Karpas-422 (cell line): ENCODE data around the gene VDAC2. TPM values are rescaled to one million over a fixed set of nuclear protein-coding genes. Genes with fewer than 3 reads are reported as not detected.

Source experiments
- DNase-seq: peaks from one replicate; pipeline ENCODE4 v3.0.0-alpha.2; 2015
- H2AFZ ChIP-seq: fragments of 200-600 bp; sonication (generic); 2 replicates; pipeline ENCODE4 v1.6.1; 2014; ENCODE audit warnings: antibody characterized with exemption, low read length, mixed read lengths
- H3K27ac ChIP-seq: fragments of 200-600 bp; sonication (generic); 2 replicates; pipeline ENCODE4 v1.5.1; 2014; ENCODE audit warnings: mild to moderate bottlenecking, low read length, moderate library complexity
- H3K27me3 ChIP-seq: fragments of 200-600 bp; sonication (generic); 2 replicates; pipeline ENCODE4 v1.6.1; 2014; ENCODE audit warnings: low read length, mixed read lengths
- H3K36me3 ChIP-seq: fragments of 200-600 bp; sonication (generic); 2 replicates; pipeline ENCODE4 v1.6.1; 2014; ENCODE audit warnings: low read length, mixed read lengths; ENCODE audit not compliant: insufficient read depth
- H3K4me1 ChIP-seq: fragments of 200-600 bp; sonication (generic); 2 replicates; pipeline ENCODE4 v1.6.1; 2014; ENCODE audit warnings: mild to moderate bottlenecking, low read length, mixed read lengths
- H3K4me2 ChIP-seq: fragments of 200-600 bp; sonication (generic); 2 replicates; pipeline ENCODE4 v1.6.1; 2014; ENCODE audit warnings: low read length, low read depth, mild to moderate bottlenecking; ENCODE audit not compliant: poor library complexity, severe bottlenecking
- H3K4me3 ChIP-seq: fragments of 200-600 bp; sonication (generic); 2 replicates; pipeline ENCODE4 v1.5.1; 2014; ENCODE audit warnings: mild to moderate bottlenecking, antibody characterized with exemption, low read length, mixed read lengths
- H3K79me2 ChIP-seq: fragments of 200-600 bp; sonication (generic); 2 replicates; pipeline ENCODE4 v1.6.1; 2014; ENCODE audit warnings: mild to moderate bottlenecking, low read length, mixed read lengths
- H3K9ac ChIP-seq: fragments of 200-600 bp; sonication (generic); 2 replicates; pipeline ENCODE4 v1.6.0; 2014; ENCODE audit warnings: low read length
- H3K9me2 ChIP-seq: fragments of 200-600 bp; sonication (generic), shearing (Covaris generic); replicated peaks from 2 replicates; pipeline ENCODE4 v1.6.0; 2014; ENCODE audit warnings: mild to moderate bottlenecking, low read length, moderate library complexity; ENCODE audit not compliant: insufficient read depth
- H3K9me3 ChIP-seq: fragments of 300-700, 200-600 bp; sonication (generic); 2 replicates; pipeline ENCODE4 v1.6.1; 2014; ENCODE audit warnings: low read length, mixed read lengths
- H4K20me1 ChIP-seq: fragments of 200-600 bp; sonication (generic); 2 replicates; pipeline ENCODE4 v1.6.1; 2014; ENCODE audit warnings: mild to moderate bottlenecking, antibody characterized with exemption, low read length, low read depth; ENCODE audit not compliant: insufficient read depth
- small RNA-seq: library from RNA; depleted of rRNA; stranded (forward); fragments of <200 nt; gene quantifications from one replicate; pipeline ENCODE3, GENCODE V24; 2014
- total RNA-seq: library from RNA; depleted of rRNA; stranded (reverse); fragments of >200 nt; shearing (Covaris generic); gene quantifications from 2 replicates; pipeline ENCODE4 v1.2.3, GENCODE V29; 2014; ENCODE audit warnings: low replicate concordance; rRNA removed

VDAC2 gene
- total RNA-seq, 1 experiment from 2014 or later = 128 TPM

DNA sequence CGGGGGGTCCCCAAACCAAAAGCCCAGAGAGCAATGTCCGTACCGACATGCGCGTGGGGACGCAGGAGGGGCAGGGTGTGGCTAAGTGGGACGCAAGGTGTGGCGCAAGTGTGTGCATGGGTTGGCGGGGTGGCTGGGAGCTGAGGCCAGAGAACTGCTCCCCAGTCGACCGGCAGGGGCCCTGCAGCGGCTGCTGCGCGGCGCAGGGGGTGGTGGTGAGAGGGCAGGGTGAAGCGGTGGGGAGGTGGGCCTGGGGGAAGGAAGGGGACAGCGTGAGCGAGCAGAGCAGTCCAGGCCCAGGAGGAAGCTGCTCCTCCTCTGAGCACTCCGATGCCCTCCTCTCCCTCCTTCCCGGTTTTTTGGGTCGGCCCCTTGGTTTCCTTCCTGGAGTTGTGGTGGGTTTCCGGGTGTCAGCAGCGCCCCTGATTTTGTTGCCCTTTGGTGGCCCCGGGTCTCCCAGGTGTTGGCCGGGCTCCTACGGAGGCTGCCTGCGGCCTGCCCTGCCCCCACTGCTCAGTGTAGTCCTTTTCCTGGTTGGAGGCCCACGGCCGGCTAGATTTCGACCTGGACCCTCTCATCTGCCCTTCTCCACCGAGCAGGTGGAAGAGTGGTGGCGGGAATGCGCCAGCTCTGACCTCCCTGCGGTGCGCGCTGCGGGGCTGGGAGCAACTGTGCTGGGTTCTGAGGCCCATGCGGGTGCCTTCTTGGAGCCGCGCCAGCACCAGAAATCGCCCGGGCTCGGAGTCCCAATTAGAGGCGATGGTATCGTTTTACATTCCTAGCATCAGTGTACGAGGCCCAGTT, 65.7 kb downstream of the VDAC2 start:
- DNase-seq = no peak
- Histone ChIP-seq H3K27me3 (no peaks in the 10 kb centered on the region), H3K4me2 (no peak overlapping the region)

DNA sequence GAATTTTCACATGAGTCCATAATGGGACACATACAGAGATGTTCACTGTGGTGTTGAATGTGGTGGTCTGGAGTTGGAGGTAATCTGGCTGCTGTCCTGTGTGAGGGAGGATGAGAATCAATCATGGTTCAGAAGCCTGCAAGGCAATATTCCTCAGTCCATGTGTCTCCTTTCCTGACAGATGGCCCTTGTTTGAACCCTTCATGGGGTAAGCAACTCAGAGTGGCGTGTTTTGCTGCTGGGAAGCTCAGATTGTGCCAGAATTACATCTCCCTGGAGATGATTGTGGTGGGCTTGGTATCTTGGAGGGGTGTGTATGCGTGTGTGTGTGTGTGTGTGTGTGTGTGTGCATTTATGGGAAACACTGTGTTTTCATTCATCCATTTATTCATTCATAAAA, 69.6 kb downstream of the VDAC2 start:
- H3K4me3 ChIP-seq = no peak overlapping the region
- H3K27me3 ChIP-seq = no peaks in the 10 kb centered on the region
- no peaks in the 10 kb centered on the region for H3K36me3 ChIP-seq
- H3K4me2 ChIP-seq = no peak overlapping the region
- no peaks in the 10 kb centered on the region for H3K9me3 ChIP-seq
- H3K4me1 ChIP-seq = peaks cover 15% of the 10 kb centered on the region
- DNase-seq = no peak
- H2AFZ ChIP-seq = no peak overlapping the region
- H4K20me1 ChIP-seq = no peaks in the 10 kb centered on the region
- H3K79me2 ChIP-seq = no peaks in the 10 kb centered on the region
- H3K9me2 ChIP-seq = no peaks in the 10 kb centered on the region
- H3K9ac ChIP-seq = no peak overlapping the region
- H3K27ac ChIP-seq = no peak overlapping the region

More for the DNA sequence above, 65.7 kb downstream of the VDAC2 start:
- H3K9ac ChIP-seq = no peak overlapping the region
- H3K4me1 ChIP-seq = no peaks in the 10 kb centered on the region
- H4K20me1 ChIP-seq = no peaks in the 10 kb centered on the region
- H2AFZ ChIP-seq = no peak overlapping the region
- no peaks in the 10 kb centered on the region for H3K36me3 ChIP-seq
- H3K79me2 ChIP-seq = no peaks in the 10 kb centered on the region
- H3K9me2 ChIP-seq = no peaks in the 10 kb centered on the region
- no peaks in the 10 kb centered on the region for H3K9me3 ChIP-seq
- no peak overlapping the region for H3K4me3 ChIP-seq
- no peak overlapping the region for H3K27ac ChIP-seq

Small RNA genes within 50 kb of the gene (small RNA-seq; reads per million reads assigned to genes)
- not detected for gene HMGA1P5
- gene RPL39P25 = not detected

Other genes starting within 250 kb of the VDAC2 start
- 15.7 and 18.8 TPM in 2 replicates for gene SAMD8, start 99.1 kb upstream of the VDAC2 start, total RNA-seq
- 14.4 and 75.0 TPM in 2 replicates for gene COMTD1, start 25.2 kb downstream of the VDAC2 start, total RNA-seq
- 0.04 TPM in 1 of 2 replicates, not detected in the other for gene ZNF503, start 191.0 kb downstream of the VDAC2 start, total RNA-seq
- gene LRMDA, start 220.8 kb downstream of the VDAC2 start, total RNA-seq = not detected in 2 replicates